Placental epithelial cell (primary cell): Measurements from ENCODE around the gene COQ9. TPM values are rescaled to one million over a fixed set of nuclear protein-coding genes. Genes with fewer than 3 reads are reported as not detected.

ENCODE experiments used
- total RNA-seq: library from RNA; depleted of rRNA; stranded (reverse); fragments of >200 nt; gene quantifications from 2 replicates; pipeline ENCODE4 v1.2.3, GENCODE V29; 2012

Gene COQ9
- 31.4 and 41.5 TPM in 2 replicates for total RNA-seq

GRCh38 chr16:57447186-57447962 is at the start of gene COQ9, which contains the start of gene CIAPIN1:
Gene COQ9, plus strand, starts transcription at chr16:57447479. Its CDS starts 27 bp downstream, at chr16:57447506.
Gene CIAPIN1, minus strand, starts transcription at chr16:57447385. Its CDS starts 6,457 bp downstream, at chr16:57440928.

DNA sequence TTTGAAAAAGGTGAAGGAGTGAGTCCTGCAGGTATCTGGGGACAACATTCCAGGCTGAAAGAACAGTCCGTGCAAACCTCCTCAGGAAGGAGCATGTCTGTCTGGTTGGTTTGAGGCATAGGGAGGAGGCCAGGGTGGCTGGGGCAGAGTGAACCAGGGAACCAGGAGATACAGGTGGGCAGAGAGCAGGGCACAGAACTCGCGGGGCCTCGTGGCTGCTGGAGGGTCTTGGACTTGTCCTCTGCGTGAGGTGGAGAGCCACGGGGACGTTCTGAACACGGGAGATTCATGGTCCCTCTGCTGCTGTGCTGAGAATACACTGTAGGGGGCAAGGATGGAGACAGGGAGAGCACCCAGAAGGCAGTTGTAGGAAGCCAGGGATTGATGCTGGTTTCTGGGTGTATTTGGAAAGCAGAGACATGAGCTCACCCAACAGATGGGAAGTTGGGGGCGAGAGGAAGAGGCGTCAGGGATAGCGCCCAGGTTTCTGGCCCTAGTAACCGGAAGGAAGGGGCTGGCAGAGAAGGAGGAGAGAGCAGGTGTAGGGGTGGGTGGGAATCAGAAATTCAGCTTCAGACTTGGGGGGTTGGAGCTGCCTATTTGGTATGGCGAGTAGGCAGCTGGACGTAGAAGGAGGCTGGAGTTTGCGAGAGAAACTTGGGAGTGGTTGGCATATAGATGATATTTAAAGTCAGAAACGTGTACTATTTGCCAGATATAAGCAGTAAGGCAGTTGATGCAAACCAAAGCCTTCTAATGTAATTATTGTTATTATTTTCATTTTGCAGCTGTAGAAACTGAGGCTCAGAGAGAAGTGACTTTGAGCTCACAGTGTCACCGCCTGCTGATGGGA is 43.1 kb upstream of the COQ9 start, which contains the start of gene CCL17:
TSS of gene CCL17 (plus strand) at position 803 of the 853 bp plus-strand sequence. CDS start 9,166 bp downstream, outside the sequence.

GRCh38 chr16:57462209-57462977 is 15.1 kb downstream of the COQ9 start, which contains the start of gene POLR2C:
Gene POLR2C, plus strand, starts transcription at chr16:57462679. Its CDS starts 46 bp downstream, at chr16:57462725.

GRCh38 chr16:57485916-57486857 is 38.9 kb downstream of the COQ9 start, which contains the start of gene DOK4:
Gene DOK4, minus strand, starts transcription at chr16:57486493. Its CDS starts 6,986 bp downstream, at chr16:57479507.

Other genes with a start within 250 kb of the COQ9 start
- 85.2 and 106 TPM in 2 replicates for gene ARL2BP, start 202.2 kb upstream of the COQ9 start, total RNA-seq
- gene PLLP, start 162.8 kb upstream of the COQ9 start, total RNA-seq: 1.3 and 7.5 TPM in 2 replicates
- gene CCL22, start 88.7 kb upstream of the COQ9 start, total RNA-seq: not detected in 2 replicates
- gene CX3CL1, start 75.0 kb upstream of the COQ9 start, total RNA-seq: under 0.01 TPM in 1 of 2 replicates, not detected in the other
- gene CCL17, start 42.7 kb upstream of the COQ9 start, total RNA-seq: not detected in 2 replicates
- gene CIAPIN1, start 94 bp upstream of the COQ9 start, total RNA-seq: 33.0 and 49.6 TPM in 2 replicates
- 106 and 118 TPM in 2 replicates for gene POLR2C, start 15.2 kb downstream of the COQ9 start, total RNA-seq
- gene DOK4, start 39.0 kb downstream of the COQ9 start, total RNA-seq: 59.3 and 74.5 TPM in 2 replicates
- 13.2 and 16.9 TPM in 2 replicates for gene CCDC102A, start 89.1 kb downstream of the COQ9 start, total RNA-seq
- gene ADGRG5, start 95.2 kb downstream of the COQ9 start, total RNA-seq: 0.11 TPM in 1 of 2 replicates, not detected in the other
- 14.1 and 25.1 TPM in 2 replicates for gene ADGRG1, start 181.2 kb downstream of the COQ9 start, total RNA-seq
- not detected in 2 replicates for gene ADGRG3, start 220.8 kb downstream of the COQ9 start, total RNA-seq
- under 0.01 TPM in 1 of 2 replicates, not detected in the other for gene DRC7, start 247.3 kb downstream of the COQ9 start, total RNA-seq